Measurements from ENCODE around the gene GAD2. TPM values are rescaled to one million over a fixed set of nuclear protein-coding genes. Genes with fewer than 3 reads are reported as not detected.

Gene GAD2
- total and polyA plus RNA-seq, 2 experiments from 2014 or later = 0.56 to 0.86 TPM

GRCh38 chr10:26214004-26214403, 2.6 kb upstream of the GAD2 start:
- no peaks in the 10 kb centered on the region for H3K79me2 ChIP-seq (replicated peaks; ENCODE audit: insufficient read depth)
- H3K4me3 Mint-ChIP-seq = peak overlapping the region; percentile 76

More at GRCh38 chr10:26214004-26214403, 2.6 kb upstream of the GAD2 start:
- Mint-ChIP-seq H3K36me3 (ENCODE audit: low read depth) (no peaks in the 10 kb centered on the region; the same call in 2 of the 3 replicates), H3K4me1 (peaks cover 45% of the 10 kb centered on the region), H3K27ac (no peak overlapping the region), H3K9me3 (no peaks in the 10 kb centered on the region; the same call in 2 of the 3 replicates), H3K27me3 (ENCODE audit: insufficient read depth, low read depth, poor library complexity) (peaks cover 48% of the 10 kb centered on the region)
- peaks cover 94% of the 10 kb centered on the region for H3K27me3 ChIP-seq (ENCODE audit: insufficient read depth)
- H3K36me3 ChIP-seq (ENCODE audit: insufficient read depth) = no peaks in the 10 kb centered on the region
- H4K20me1 ChIP-seq (replicated peaks; ENCODE audit: insufficient read depth) = no peaks in the 10 kb centered on the region
- DNase-seq (ENCODE audit: low spot score) (peak; percentile 91), ATAC-seq (peak; percentile 23)
- H3K9me2 ChIP-seq (ENCODE audit: insufficient read depth) = no peaks in the 10 kb centered on the region
- peaks cover 47% of the 10 kb centered on the region for H3K4me1 ChIP-seq (ENCODE audit: insufficient read depth)
- H3K4me3 ChIP-seq = peak overlapping the region; percentile 75
- H3F3A ChIP-seq (replicated peaks; ENCODE audit: low read depth) = peaks cover 12% of the 10 kb centered on the region; the same call in 1 of the 2 replicates
- H3K27ac ChIP-seq (ENCODE audit: low read depth) = no peak overlapping the region
- peak overlapping the region; percentile 91 for H3K4me2 ChIP-seq
- no peak overlapping the region for H2AFZ ChIP-seq
- TF ChIP-seq CREB1 (CRISPR knock-in tag; IDR thresholded peaks at IDR 0.05; ENCODE audit: low read depth) (peak; percentile 38; the same call in 1 of the 2 replicates), ZNF462 (CRISPR knock-in tag; IDR thresholded peaks at IDR 0.05) (no peak), NANOG (IDR thresholded peaks at IDR 0.05; ENCODE audit: borderline replicate concordance) (peak; percentile 98), STAT1 (IDR thresholded peaks at IDR 0.05; ENCODE audit: unreplicated experiment) (no peak)

Measured in GM23338 (cell line).